Measurements from ENCODE around the gene SERPINE2. TPM values are rescaled to one million over a fixed set of nuclear protein-coding genes. Genes with fewer than 3 reads are reported as not detected.

SERPINE2 gene
- total RNA-seq, 1 donor from 2014 or later: 9.8 TPM

GRCh38 chr2:224031358-224031970 is 7.6 kb downstream of the SERPINE2 start:
- H3K4me3 ChIP-seq: no peak overlapping the region
- intact Hi-C loops (cut with micrococcal nuclease): no loop called here
- no peak for DNase-seq
- peaks cover 53% of the 10 kb centered on the region for H3K27me3 ChIP-seq (ENCODE audit: low read depth)
- H3K9me3 ChIP-seq (replicated peaks): no peaks in the 10 kb centered on the region
- no peak overlapping the region for H3K27ac ChIP-seq (replicated peaks)
- no peaks in the 10 kb centered on the region for H3K4me1 ChIP-seq
- TF ChIP-seq CTCF (IDR thresholded peaks at IDR 0.05; ENCODE audit: borderline replicate concordance): no peak
- H3K36me3 ChIP-seq: no peaks in the 10 kb centered on the region

GRCh38 chr2:224030786-224031185 is 8.3 kb downstream of the SERPINE2 start:
- no peak for TF ChIP-seq CTCF (IDR thresholded peaks at IDR 0.05; ENCODE audit: borderline replicate concordance)
- H3K27me3 ChIP-seq (ENCODE audit: low read depth): peaks cover 47% of the 10 kb centered on the region
- DNase-seq: no peak
- H3K27ac ChIP-seq (replicated peaks): no peak overlapping the region
- no peaks in the 10 kb centered on the region for H3K4me1 ChIP-seq
- no peaks in the 10 kb centered on the region for H3K36me3 ChIP-seq
- intact Hi-C loops (cut with micrococcal nuclease): no loop called here
- no peak overlapping the region for H3K4me3 ChIP-seq
- no peaks in the 10 kb centered on the region for H3K9me3 ChIP-seq (replicated peaks)

GRCh38 chr2:224029876-224030275 is 9.2 kb downstream of the SERPINE2 start:
- H3K27me3 ChIP-seq (ENCODE audit: low read depth): peaks cover 38% of the 10 kb centered on the region
- no peaks in the 10 kb centered on the region for H3K9me3 ChIP-seq (replicated peaks)
- H3K36me3 ChIP-seq: no peaks in the 10 kb centered on the region
- intact Hi-C loops (cut with micrococcal nuclease): no loop called here
- no peak overlapping the region for H3K4me3 ChIP-seq
- no peak overlapping the region for H3K27ac ChIP-seq (replicated peaks)
- DNase-seq: no peak
- H3K4me1 ChIP-seq: no peaks in the 10 kb centered on the region
- TF ChIP-seq CTCF (IDR thresholded peaks at IDR 0.05; ENCODE audit: borderline replicate concordance): no peak

GRCh38 chr2:224027931-224028330 is 11.2 kb downstream of the SERPINE2 start:
- H3K27me3 ChIP-seq (ENCODE audit: low read depth): peaks cover 19% of the 10 kb centered on the region
- H3K4me1 ChIP-seq: no peaks in the 10 kb centered on the region
- H3K36me3 ChIP-seq: no peaks in the 10 kb centered on the region
- no peak overlapping the region for H3K27ac ChIP-seq (replicated peaks)
- no peak for TF ChIP-seq CTCF (IDR thresholded peaks at IDR 0.05; ENCODE audit: borderline replicate concordance)
- no peaks in the 10 kb centered on the region for H3K9me3 ChIP-seq (replicated peaks)
- intact Hi-C loops (cut with micrococcal nuclease): no loop called here
- DNase-seq: no peak
- H3K4me3 ChIP-seq: no peak overlapping the region

DNA sequence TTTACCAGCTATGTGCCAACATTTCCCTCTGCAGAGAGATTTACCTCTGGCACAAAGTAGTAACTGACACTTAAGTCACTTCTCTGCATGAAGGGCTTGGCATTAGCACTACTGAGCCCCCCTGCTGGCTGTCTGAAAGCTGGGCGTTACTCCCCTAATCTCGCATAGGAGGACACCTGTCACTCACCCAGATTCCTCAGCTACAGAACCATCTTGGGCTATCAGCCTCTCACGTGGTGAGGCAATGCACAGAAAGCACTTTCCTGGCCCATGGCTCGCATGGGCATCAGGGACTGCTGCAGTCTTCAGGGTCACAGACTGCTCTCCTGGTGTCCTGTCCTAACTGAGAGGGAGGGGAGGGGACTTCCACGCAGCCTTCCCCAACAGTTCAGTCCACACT is 12.0 kb downstream of the SERPINE2 start:
- Histone ChIP-seq H3K4me3 (no peak overlapping the region), H3K36me3 (no peaks in the 10 kb centered on the region), H3K9me3 (replicated peaks) (no peaks in the 10 kb centered on the region), H3K4me1 (no peaks in the 10 kb centered on the region), H3K27ac (replicated peaks) (no peak overlapping the region), H3K27me3 (ENCODE audit: low read depth) (peaks cover 12% of the 10 kb centered on the region)
- TF ChIP-seq CTCF (IDR thresholded peaks at IDR 0.05; ENCODE audit: borderline replicate concordance): no peak
- intact Hi-C loops (cut with micrococcal nuclease): no loop called here
- DNase-seq: no peak

Data from left ventricle myocardium inferior (tissue), 1 donor.